Right renal cortex interstitium (tissue), 3 donors: Measurements from ENCODE around the gene GNAL. TPM values are rescaled to one million over a fixed set of nuclear protein-coding genes. Genes with fewer than 3 reads are reported as not detected.

ENCODE experiments used
- DNase-seq, 3 donors: peaks; one replicate each; pipeline ENCODE4 v3.0.0-alpha.2; 2013; ENCODE audit warnings: low read depth in 3 of 3, low spot score in 2 of 3
- polyA plus RNA-seq, 3 donors: library from polyadenylated mRNA; unstranded; fragments of 120-200 nt; gene quantifications; one replicate each; pipeline ENCODE4 v1.2.1, GENCODE V29; 2013; ENCODE audit not compliant: insufficient read length in 3 of 3

The GNAL gene
- polyA plus RNA-seq, 3 donors = 3.8 to 5.9 (median 3.9) TPM

DNA sequence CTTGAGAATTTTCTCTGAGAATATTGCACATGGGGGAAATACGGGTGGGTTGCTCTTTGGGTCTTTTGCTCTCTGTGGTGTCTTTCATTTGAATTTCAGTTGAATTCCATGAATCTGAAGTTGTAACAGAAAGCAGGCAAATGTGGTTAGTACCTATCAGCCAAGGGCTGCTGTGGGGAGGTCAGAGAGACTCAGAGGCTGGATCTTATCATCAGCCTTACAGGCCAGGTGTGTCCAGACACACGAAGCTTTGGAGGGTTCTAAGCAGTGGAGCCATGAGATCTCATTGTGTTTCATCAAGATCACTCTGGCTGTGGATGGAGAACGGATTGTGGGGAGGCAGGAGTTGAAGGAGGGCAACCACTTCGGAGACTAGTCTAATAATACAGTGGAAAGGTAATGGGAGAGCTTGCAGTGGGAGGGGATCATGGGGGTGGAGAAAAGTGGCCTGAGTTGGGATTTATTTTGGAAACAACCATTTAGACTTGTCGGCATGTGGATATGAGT lies 68.1 kb downstream of the GNAL start:
- DNase-seq = no peak

GRCh38 chr18:11759456-11759855 lies 70.4 kb downstream of the GNAL start:
- no peak for DNase-seq

DNA sequence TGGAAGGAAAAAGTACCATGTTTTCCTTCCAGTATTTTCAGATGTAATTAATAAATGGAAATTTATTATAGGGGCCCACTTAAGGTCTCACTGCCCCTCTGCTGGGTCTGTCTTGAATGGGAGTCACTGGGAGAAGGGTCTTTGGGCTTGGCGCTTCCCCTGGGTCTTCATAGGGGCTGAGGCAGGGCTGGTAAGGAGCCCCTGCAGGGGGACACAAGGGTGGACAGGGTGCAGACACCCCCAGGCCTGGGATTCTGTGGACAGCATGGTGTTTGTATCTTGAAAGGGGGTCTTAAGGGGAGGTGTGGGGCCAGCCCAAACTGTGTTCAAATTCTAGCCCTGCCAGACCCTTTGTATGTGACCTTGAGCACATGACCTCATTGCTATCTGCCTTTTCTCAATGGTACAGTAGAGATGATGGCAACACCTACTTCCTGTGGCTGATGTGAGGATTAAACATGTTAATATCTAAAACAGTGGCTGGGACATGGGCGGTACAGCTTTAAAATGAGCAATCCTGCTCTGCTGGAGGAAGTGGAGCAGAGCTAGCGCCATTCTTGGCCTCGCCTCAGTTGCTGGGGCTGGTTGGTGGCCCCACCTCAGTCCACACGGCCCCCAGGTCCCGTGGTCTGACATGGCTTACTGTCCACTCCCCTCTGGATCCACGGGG lies 71.6 kb downstream of the GNAL start:
- no peak for DNase-seq

DNA sequence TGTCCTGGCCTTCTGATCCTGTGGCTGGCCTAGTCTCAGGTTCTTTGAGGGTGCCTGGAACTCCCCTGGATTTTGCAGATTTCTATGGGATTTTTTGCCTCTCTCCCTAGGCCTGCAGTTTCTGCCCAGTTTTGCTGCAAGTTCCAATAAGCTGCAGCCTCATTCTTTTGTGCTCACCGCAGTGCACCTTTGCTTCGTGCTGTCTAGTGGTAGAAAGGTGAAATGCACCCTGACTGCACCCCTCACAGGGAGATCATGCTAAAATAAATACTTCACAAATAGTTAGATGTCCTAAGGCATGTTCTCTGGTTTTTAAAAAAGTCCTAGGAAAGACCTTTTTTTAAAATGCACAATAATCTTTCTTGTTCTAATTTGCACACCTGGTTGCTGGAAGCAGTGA lies 72.5 kb downstream of the GNAL start:
- no peak for DNase-seq

- no peak for DNase-seq
These were observed 73.4 kb downstream of the GNAL start for GRCh38 chr18:11762429-11762828.

DNA sequence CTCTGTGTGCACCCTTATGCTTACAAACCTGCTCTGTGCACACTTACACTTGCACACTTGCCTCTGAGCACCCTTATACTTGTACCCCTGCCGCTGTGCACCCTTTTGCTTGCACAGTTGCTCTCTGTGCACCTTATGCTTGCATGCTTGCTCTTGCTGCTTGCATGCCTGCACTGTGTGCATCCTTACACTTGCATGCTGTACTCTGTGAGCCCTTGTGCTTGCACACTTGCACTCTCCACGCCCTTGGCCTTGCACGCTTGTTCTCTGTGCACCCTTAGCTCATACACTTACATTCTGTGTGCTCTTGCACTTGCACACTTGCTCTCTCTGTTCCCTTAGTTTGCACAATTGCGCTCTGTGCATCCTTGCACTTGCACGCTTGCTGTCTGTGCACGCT lies 78.3 kb downstream of the GNAL start:
- no peak for DNase-seq

- no peak for DNase-seq
These were observed 78.9 kb downstream of the GNAL start for GRCh38 chr18:11767935-11768334.

- DNase-seq = no peak
These were observed 86.5 kb downstream of the GNAL start for GRCh38 chr18:11775436-11776174.

- no peak for DNase-seq
These were observed 91.0 kb downstream of the GNAL start for GRCh38 chr18:11780042-11780441.

GRCh38 chr18:11783716-11784331 lies 94.8 kb downstream of the GNAL start:
- no peak for DNase-seq

DNA sequence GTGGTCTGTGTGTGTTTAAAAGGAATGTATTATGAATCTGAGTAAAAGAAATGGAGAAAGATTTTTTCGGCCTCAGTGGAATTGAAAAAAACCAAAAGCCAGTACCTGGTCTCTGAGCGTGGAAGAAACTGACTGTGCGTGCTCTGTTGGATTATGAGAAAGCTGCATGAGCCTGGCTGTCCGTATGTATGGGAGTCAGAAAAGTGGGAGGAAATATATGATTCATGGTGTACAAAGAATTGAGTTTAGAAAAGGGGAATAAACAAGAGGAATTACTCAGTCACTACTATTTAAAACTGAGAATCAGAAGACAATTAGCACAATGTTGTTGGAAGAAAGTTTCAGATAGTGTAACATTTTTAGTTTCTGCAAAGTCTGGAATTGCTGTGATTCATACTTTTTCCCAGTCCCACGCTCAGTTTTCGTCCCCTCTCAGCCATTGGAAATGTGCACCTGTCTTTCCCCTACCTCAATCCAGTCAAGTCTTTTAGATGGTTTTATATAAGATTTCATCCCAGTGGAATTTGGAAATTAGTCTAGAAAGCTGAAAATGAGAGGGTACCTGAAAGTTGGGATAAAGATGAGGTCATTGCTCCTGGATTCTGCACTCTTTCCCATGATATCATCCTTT lies 95.7 kb downstream of the GNAL start:
- DNase-seq = no peak

DNA sequence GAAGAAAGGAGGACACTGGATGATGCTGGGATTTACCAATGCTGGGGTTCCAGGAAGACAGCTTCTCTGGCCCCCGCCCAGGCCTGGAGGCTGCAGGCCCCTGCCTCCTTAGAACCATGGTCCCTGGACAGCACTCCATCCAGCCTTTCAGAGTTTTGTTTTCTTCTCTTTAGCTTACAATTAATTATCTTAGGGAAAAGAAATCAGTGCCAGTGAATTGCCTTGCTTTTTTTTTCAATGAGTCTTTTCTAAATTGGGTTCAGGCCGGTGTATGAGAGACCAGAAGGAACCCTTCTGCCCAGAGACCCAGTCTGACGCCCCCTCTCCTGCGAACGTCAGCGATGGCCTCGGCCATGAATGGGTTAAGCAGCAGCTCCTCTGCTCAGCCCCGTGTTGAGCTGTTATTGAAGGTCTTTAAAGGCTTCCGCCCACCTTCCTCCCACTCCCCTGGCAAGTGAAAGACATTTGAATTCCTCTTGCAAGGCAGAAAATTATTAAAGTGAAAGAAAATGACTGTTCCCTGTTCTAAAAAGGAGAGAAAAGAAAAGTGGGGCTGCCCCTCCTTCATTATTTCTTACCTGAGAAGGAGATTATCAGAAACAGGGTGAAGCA lies 96.5 kb downstream of the GNAL start:
- peak in 1 of 3 donors; percentile 10 for DNase-seq

GRCh38 chr18:11789716-11790510 lies 100.8 kb downstream of the GNAL start:
- no peak for DNase-seq

GRCh38 chr18:11791131-11791530 lies 102.1 kb downstream of the GNAL start:
- DNase-seq = no peak

- no peak for DNase-seq
These were observed 103.6 kb downstream of the GNAL start for GRCh38 chr18:11792632-11793031.

DNA sequence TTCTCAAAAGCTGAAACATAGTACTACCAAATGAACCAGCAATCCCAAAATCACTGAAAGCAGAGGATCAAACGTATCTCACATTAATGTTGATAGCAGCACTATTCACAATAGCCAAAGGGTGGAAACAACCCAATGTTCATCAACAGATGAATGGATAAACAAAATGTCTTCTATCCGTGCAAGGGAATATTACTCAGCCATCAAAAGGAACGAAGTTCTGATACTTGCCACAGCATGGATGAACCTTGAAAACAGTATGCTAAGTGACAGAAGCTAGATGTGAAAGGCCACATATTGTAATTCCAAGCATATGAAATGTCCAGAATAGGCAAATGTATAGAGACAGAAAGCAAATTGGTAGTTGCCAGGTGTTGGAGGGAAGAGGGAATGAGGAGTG lies 105.1 kb downstream of the GNAL start:
- no peak for DNase-seq

DNA sequence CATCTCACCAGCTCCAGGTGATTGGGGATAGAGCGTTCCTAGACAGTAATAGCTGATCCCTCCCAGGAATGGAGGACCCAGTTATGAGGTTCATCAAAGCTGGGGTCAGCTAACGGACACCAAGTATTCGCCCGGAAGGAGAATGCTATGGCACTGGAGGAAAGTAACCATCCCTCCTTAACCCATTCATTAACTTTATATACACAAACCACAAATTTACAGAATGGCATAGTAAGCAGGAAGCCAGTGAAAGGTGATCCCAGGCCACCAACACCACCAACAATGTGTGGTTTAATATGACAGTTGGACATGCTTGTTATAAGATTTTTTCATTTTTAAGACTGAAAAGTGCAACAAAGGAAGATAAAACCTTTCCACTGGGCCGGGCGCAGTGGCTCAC lies 106.9 kb downstream of the GNAL start:
- no peak for DNase-seq

GRCh38 chr18:11798271-11798670 lies 109.2 kb downstream of the GNAL start:
- DNase-seq = no peak

GRCh38 chr18:11799066-11799465 lies 110.0 kb downstream of the GNAL start:
- DNase-seq = no peak
